GM12874 (cell line): Measurements from ENCODE around the gene LAD1.

ENCODE experiments used
- TF ChIP-seq, protein P1 (sequence below): IDR thresholded peaks from 2 replicates; pipeline ENCODE4 v1.5.1; 2011; ENCODE audit warnings: low read depth, mild to moderate bottlenecking, control low read depth, low read length, moderate library complexity; ENCODE audit not compliant: insufficient read depth

Gene LAD1

DNA sequence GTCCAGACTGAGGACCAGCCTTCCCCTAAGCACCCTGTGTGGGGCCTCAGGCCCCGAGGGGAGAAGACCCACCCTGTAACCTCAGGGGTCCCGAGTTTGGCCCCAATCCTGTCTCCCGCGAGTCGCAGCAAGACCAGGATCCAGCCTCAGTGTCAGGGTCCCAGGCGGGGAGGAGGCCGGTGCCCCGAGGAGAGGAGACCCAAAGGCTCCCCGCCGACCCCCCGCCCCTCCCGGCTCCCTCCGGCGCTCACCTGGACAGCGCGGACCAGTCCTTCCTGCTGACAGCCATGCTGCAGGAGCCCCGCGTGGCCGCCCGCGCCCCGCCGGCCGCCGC, at the start of gene LAD1:
TSS of gene LAD1 (minus strand) at position 307 of the 334 bp plus-strand sequence. CDS start at position 289, 18 bp downstream.
- TF ChIP-seq, protein P1, sequence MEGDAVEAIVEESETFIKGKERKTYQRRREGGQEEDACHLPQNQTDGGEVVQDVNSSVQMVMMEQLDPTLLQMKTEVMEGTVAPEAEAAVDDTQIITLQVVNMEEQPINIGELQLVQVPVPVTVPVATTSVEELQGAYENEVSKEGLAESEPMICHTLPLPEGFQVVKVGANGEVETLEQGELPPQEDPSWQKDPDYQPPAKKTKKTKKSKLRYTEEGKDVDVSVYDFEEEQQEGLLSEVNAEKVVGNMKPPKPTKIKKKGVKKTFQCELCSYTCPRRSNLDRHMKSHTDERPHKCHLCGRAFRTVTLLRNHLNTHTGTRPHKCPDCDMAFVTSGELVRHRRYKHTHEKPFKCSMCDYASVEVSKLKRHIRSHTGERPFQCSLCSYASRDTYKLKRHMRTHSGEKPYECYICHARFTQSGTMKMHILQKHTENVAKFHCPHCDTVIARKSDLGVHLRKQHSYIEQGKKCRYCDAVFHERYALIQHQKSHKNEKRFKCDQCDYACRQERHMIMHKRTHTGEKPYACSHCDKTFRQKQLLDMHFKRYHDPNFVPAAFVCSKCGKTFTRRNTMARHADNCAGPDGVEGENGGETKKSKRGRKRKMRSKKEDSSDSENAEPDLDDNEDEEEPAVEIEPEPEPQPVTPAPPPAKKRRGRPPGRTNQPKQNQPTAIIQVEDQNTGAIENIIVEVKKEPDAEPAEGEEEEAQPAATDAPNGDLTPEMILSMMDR = no peak

- TF ChIP-seq, protein P1 = peak; percentile 93
These were observed 49.1 kb upstream of the LAD1 start for GRCh38 chr1:201447903-201448871.

DNA sequence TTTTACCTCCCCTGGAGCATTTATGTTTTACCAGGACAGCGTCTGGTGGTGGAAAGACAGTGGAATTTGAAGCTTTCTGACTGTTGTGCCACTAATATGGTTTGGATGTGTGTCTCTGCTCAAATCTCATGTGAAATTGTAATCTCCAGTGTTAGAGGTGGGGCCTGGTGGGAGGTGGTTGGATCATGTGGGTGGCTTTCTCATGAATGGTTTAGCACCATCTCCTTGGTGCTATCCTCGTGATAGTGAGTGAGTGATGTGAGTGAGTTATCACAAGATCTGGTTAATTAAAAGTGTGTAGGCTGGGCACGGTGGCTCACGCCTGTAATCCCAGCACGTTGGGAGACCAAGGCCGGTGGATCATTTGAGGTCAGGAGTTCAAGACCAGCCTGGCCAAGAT, 46.2 kb upstream of the LAD1 start:
- TF ChIP-seq, protein P1 = no peak

GRCh38 chr1:201444792-201445191, 45.7 kb upstream of the LAD1 start:
- TF ChIP-seq, protein P1 = no peak

GRCh38 chr1:201443747-201444146, 44.6 kb upstream of the LAD1 start:
- TF ChIP-seq, protein P1 = no peak

DNA sequence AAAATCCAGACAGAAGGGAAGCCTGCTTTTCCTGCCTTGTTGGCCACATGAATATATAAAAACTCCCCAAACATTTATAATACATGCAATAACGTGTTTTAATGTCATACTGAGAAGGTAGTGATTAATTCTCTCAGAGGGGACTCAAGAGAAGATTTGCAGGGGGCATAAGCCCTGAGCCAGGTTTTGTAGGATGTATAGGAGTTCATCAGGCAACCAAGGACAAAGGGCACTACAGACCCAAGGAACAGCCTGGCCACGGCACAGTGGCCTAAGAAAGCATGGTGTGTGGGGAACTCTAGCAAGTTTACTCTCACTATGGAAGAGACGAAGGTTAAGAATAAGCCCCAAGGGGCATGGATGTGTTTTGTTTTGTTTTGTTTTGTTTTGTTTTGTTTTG, 37.8 kb upstream of the LAD1 start:
- TF ChIP-seq, protein P1 = no peak

- TF ChIP-seq, protein P1 = no peak
These were observed 37.3 kb upstream of the LAD1 start for GRCh38 chr1:201436393-201436792.
